Measurements from ENCODE around the gene JAZF1. TPM values are rescaled to one million over a fixed set of nuclear protein-coding genes. Genes with fewer than 3 reads are reported as not detected.

JAZF1 gene
- total RNA-seq, 1 donor from 2014 or later: 0.96 TPM

DNA sequence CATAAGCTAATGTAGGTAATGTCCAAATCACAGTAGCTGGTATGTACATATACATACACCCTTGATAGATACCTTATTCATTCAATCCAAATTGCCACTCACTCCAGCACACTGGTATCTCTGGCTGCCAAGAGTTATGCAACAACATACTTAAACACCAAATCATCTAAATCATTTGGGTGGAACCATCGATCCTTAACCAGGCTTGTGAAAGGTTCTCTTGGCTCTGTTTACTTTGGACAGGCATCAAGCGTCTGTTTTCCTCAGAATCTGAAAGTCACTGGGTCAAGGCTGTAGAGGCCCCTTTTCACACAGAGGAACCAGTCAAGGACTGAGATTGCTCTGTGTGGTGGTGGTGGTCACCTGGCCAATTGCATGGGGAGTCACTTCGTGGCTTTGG lies 24.6 kb downstream of the JAZF1 start:
- H3K27me3 ChIP-seq (ENCODE audit: control insufficient read depth, insufficient read depth, low read length): no peaks in the 10 kb centered on the region
- H3K36me3 ChIP-seq (ENCODE audit: control insufficient read depth, insufficient read depth, low read length): no peaks in the 10 kb centered on the region
- H3K4me3 ChIP-seq (ENCODE audit: low read depth, low read length): no peak overlapping the region
- TF ChIP-seq, protein P1, sequence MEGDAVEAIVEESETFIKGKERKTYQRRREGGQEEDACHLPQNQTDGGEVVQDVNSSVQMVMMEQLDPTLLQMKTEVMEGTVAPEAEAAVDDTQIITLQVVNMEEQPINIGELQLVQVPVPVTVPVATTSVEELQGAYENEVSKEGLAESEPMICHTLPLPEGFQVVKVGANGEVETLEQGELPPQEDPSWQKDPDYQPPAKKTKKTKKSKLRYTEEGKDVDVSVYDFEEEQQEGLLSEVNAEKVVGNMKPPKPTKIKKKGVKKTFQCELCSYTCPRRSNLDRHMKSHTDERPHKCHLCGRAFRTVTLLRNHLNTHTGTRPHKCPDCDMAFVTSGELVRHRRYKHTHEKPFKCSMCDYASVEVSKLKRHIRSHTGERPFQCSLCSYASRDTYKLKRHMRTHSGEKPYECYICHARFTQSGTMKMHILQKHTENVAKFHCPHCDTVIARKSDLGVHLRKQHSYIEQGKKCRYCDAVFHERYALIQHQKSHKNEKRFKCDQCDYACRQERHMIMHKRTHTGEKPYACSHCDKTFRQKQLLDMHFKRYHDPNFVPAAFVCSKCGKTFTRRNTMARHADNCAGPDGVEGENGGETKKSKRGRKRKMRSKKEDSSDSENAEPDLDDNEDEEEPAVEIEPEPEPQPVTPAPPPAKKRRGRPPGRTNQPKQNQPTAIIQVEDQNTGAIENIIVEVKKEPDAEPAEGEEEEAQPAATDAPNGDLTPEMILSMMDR (IDR thresholded peaks at IDR 0.05; ENCODE audit: insufficient read depth, low read length, poor library complexity, severe bottlenecking): no peak
- peak; percentile 37 for DNase-seq (ENCODE audit: low read depth)

DNA sequence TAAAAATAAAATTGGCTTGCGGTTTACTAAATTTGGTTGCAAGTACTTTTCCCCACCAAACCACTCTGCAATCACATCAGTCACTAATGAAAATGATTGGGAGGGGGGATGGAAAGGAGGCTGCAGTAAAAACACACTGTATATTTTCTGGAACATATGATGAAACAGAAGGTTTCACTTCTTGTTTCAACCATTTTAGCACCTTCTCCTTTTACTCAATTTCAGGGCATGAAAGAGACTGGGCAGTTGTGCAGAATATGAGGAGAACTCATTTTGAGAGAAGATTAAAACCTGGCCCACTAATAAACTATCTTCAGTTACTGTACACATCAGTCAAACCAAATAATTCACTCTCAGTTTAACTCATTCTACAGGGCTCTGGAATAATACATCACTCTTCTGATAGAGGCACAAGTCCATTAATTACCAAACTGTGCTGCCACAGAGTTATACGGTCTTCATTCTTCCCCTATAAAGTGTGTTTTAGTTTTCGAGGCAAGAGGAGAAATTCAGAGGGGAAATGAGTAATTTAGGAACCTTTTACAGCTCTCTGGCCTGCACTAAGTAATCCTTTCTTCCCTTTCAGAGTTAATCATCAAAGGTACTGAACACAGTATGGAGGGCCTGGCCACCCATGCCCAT lies 25.5 kb downstream of the JAZF1 start:
- no peaks in the 10 kb centered on the region for H3K27me3 ChIP-seq (ENCODE audit: control insufficient read depth, insufficient read depth, low read length)
- TF ChIP-seq, protein P1 (IDR thresholded peaks at IDR 0.05; ENCODE audit: insufficient read depth, low read length, poor library complexity, severe bottlenecking): no peak
- no peak overlapping the region for H3K4me3 ChIP-seq (ENCODE audit: low read depth, low read length)
- no peak for DNase-seq (ENCODE audit: low read depth)
- H3K36me3 ChIP-seq (ENCODE audit: control insufficient read depth, insufficient read depth, low read length): no peaks in the 10 kb centered on the region

DNA sequence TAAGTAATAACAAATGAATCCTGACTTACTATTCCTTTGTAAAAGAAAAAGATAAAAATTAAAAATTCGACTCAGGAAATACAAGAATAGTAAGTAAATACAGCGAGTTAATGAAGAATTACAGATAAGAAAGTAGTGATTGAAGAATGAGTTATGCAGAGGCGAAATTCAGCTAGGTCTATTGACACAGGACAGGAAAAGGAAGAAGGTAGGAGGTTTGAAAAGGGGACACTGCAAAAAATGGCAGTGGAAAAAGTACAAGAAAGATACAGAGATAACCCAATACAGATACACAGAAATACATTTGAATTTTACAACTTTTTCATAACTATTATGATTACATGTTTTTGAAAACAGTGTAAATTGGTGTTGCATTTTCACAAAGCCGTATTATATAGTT lies 28.0 kb downstream of the JAZF1 start:
- Histone ChIP-seq H3K36me3 (ENCODE audit: control insufficient read depth, insufficient read depth, low read length) (no peaks in the 10 kb centered on the region), H3K27me3 (ENCODE audit: control insufficient read depth, insufficient read depth, low read length) (no peaks in the 10 kb centered on the region), H3K4me3 (ENCODE audit: low read depth, low read length) (no peak overlapping the region)
- DNase-seq (ENCODE audit: low read depth): no peak
- TF ChIP-seq, protein P1 (IDR thresholded peaks at IDR 0.05; ENCODE audit: insufficient read depth, low read length, poor library complexity, severe bottlenecking): no peak

- TF ChIP-seq, protein P1 (IDR thresholded peaks at IDR 0.05; ENCODE audit: insufficient read depth, low read length, poor library complexity, severe bottlenecking): no peak
- H3K27me3 ChIP-seq (ENCODE audit: control insufficient read depth, insufficient read depth, low read length): no peaks in the 10 kb centered on the region
- no peaks in the 10 kb centered on the region for H3K36me3 ChIP-seq (ENCODE audit: control insufficient read depth, insufficient read depth, low read length)
- DNase-seq (ENCODE audit: low read depth): no peak
- H3K4me3 ChIP-seq (ENCODE audit: low read depth, low read length): no peak overlapping the region
Measured at GRCh38 chr7:28151965-28152364, 28.6 kb downstream of the JAZF1 start.

- Histone ChIP-seq H3K4me3 (ENCODE audit: low read depth, low read length) (no peak overlapping the region), H3K27me3 (ENCODE audit: control insufficient read depth, insufficient read depth, low read length) (no peaks in the 10 kb centered on the region), H3K36me3 (ENCODE audit: control insufficient read depth, insufficient read depth, low read length) (no peaks in the 10 kb centered on the region)
- no peak for DNase-seq (ENCODE audit: low read depth)
- TF ChIP-seq, protein P1 (IDR thresholded peaks at IDR 0.05; ENCODE audit: insufficient read depth, low read length, poor library complexity, severe bottlenecking): no peak
Measured at GRCh38 chr7:28149291-28150101, 31.1 kb downstream of the JAZF1 start.
